ENCODE measurements around the gene SRSF9. TPM values are rescaled to one million over a fixed set of nuclear protein-coding genes. Genes with fewer than 3 reads are reported as not detected.
A peak's percentile ranks its signal among the peaks of the same experiment; 100 is the strongest.

SRSF9 gene
- polyA plus RNA-seq, 2 of the 4 experiments (the other 2 are of a cell fraction): 218 to 306 TPM

DNA sequence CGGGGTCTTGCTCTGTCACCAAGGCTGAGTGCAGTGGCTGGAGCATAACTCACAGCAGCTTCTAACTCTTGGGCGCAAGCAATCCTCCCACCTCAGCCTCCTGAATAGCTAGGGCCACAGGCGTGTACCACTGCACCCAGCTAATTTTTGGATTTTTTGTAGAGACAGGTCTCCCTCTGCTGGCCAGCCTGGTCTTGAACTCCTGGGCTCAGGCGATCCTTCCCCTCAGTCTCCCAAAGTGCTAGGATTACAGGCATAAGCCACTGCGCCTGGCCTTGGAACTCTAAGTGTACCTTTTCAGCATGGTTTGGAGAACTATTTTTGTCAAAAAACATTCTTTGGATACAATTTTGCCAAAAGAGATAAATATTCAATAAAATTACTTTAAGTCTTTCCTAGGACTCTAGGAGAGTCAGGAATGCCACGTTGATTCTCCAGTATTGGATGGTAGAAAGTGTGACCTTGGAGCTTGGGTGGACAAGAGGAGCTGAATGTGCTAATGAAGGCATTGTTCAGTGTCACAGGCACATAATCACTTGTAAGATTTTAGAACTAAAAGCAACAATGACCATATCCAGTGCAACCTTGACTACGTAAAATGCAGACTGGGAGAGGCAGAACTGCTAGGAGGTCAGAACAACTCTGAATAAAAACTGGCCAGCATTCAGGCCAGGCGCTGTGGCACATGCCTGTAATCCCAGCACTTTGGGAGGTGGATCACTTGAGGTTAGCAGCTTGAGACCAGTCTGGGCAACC is 2.8 kb downstream of the SRSF9 start:
- ChIA-PET POLR2A (interaction anchor here (1.7 kb wide), 1 partner anchor 266 kb away, joined by 3 read pairs; the partner anchor contains the start of gene RPLP0), CTCF (interaction anchor here (0.6 to 11.1 kb wide), 31 partner anchors 12 to 505 kb away, joined by 3 to 167 read pairs (median 4); partner anchors contain the start of genes COX6A1, DYNLL1, GATC and PLA2G1B)
- H3K27ac ChIP-seq: no peak overlapping the region
- H3K9me3 ChIP-seq: no peaks in the 10 kb centered on the region
- FAIRE-seq (no peak), ATAC-seq (peak; percentile 36 to 66; a peak in 3 of 6 replicates), DNase-seq (ENCODE audit: low read depth in 1 of 2, low spot score in 1 of 2) (peak in 1 of 2 experiments; percentile 64)
- no peak overlapping the region for H3K4me3 ChIP-seq
- H3K4me1 ChIP-seq: peaks cover 29% of the 10 kb centered on the region; the same call in 2 of the 3 replicates
- no peak overlapping the region for H3K4me2 ChIP-seq
- TF ChIP-seq BHLHE40 (IDR thresholded peaks at IDR 0.05; ENCODE audit: low read depth, low read length): no peak
- peak; percentile 37; the same call in 1 of the 3 replicates for TF ChIP-seq SMC3 (IDR thresholded peaks at IDR 0.05)
- TF ChIP-seq RAD21 (conservative IDR thresholded peaks at IDR 0.05 in 1 of 2, IDR thresholded peaks at IDR 0.05 in 1 of 2): peak; percentile 56 to 57
- TF ChIP-seq, protein P1, sequence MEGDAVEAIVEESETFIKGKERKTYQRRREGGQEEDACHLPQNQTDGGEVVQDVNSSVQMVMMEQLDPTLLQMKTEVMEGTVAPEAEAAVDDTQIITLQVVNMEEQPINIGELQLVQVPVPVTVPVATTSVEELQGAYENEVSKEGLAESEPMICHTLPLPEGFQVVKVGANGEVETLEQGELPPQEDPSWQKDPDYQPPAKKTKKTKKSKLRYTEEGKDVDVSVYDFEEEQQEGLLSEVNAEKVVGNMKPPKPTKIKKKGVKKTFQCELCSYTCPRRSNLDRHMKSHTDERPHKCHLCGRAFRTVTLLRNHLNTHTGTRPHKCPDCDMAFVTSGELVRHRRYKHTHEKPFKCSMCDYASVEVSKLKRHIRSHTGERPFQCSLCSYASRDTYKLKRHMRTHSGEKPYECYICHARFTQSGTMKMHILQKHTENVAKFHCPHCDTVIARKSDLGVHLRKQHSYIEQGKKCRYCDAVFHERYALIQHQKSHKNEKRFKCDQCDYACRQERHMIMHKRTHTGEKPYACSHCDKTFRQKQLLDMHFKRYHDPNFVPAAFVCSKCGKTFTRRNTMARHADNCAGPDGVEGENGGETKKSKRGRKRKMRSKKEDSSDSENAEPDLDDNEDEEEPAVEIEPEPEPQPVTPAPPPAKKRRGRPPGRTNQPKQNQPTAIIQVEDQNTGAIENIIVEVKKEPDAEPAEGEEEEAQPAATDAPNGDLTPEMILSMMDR (IDR thresholded peaks at IDR 0.05): peak; percentile 60
- 62% methylated on average over 8 of the region's 8 CpGs for WGBS (ENCODE audit: missing lambda C conversion rate)

DNA sequence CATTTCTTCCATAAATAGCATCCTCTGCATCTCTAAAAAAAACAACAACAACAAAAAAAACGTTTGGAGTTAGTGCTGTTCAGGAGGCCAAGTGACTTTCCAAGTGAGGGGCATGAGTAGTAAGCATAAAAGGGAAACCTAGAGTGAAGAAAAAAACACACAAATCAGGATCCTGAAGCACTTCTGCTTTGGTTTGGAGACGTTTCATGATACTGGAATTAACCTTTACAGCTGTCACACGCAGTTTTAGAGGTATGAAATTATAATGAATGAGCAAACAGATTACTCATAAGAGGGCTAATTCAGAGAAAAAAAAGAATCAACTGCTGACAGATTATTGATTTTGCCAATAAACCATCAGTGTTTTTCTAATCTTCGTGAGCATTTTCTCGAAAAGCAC is 3.8 kb downstream of the SRSF9 start:
- Histone ChIP-seq H3K4me1 (peaks cover 29% of the 10 kb centered on the region; the same call in 2 of the 3 replicates), H3K4me3 (no peak overlapping the region), H3K4me2 (no peak overlapping the region), H3K27ac (no peak overlapping the region), H3K9me3 (no peaks in the 10 kb centered on the region)
- FAIRE-seq: no peak
- ChIA-PET POLR2A (no interaction called here), CTCF (interaction anchor here (0.6 to 11.1 kb wide), 16 partner anchors 11 to 189 kb away, joined by 3 to 167 read pairs (median 5); partner anchors contain the start of genes COX6A1, DYNLL1, GATC and TRIAP1)
- 43% methylated on average over 5 of the region's 5 CpGs for WGBS (ENCODE audit: missing lambda C conversion rate)
- no peak for ATAC-seq
- DNase-seq (ENCODE audit: low read depth in 1 of 2, low spot score in 1 of 2): no peak
- no peak for TF ChIP-seq JUN (IDR thresholded peaks at IDR 0.05)

DNA sequence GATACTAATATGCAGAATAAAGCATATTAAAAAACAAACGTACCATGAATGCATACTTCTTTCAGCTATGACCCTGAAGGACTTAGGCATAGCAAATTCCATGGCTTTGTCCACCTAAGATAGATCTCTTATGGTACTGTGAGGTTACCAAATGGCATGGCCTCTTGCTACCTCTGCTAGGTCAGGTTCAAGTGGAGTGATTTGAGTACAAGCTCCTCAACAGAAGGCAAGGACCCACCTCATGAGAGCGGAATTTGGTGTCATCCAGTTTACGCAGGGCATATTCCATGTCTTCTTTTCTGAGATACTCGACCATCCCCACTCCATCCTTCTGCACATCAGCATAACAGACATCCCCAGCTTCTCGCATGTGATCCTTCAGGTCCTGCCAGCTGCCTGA is 5.8 kb downstream of the SRSF9 start:
- 87% methylated on average over 5 of the region's 5 CpGs for WGBS (ENCODE audit: missing lambda C conversion rate)
- ATAC-seq: no peak
- no peak for TF ChIP-seq TP53 (CRISPR knock-in tag; IDR thresholded peaks at IDR 0.05)
- H3K4me2 ChIP-seq: no peak overlapping the region
- H3K4me3 ChIP-seq: no peak overlapping the region
- no peak for FAIRE-seq
- no peaks in the 10 kb centered on the region for H3K9me3 ChIP-seq
- ChIA-PET CTCF (interaction anchor here (0.6 to 11.1 kb wide), 12 partner anchors 9 to 254 kb away, joined by 3 to 167 read pairs (median 4); partner anchors contain the start of gene SIRT4), POLR2A (no interaction called here)
- peaks cover 23% of the 10 kb centered on the region; the same call in 2 of the 3 replicates for H3K4me1 ChIP-seq
- DNase-seq (ENCODE audit: low read depth in 1 of 2, low spot score in 1 of 2): no peak
- H3K27ac ChIP-seq: no peak overlapping the region

DNA sequence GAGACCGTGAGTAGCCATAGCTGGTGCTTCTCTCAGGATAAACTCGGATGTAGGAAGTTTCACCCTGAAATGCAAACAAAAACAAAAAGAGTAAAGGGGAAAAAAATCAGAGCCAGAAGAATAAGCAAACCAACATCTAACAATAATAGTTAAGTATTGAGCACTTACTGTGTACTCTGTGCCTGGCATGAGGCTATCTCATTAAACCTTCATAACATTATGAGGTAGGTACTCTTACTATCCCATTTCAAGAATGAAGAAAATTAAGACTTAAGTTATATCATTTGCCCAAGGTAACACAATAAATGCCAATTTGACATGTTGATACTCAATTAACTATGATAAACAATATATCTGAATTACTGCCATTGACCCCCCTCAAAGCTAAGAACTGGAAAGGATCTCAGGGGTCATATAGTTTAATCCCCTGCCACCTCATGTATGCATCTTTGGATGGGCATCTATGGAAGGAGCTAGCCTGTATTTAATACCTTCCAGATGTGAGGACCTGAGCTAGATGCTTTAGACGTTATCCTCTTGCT is 7.4 kb downstream of the SRSF9 start:
- ChIA-PET POLR2A (no interaction called here), CTCF (interaction anchor here (1.0 to 11.1 kb wide), 3 partner anchors 7 to 160 kb away, joined by 4 to 167 read pairs (median 5); partner anchors contain the start of gene SIRT4)
- TF ChIP-seq RNF2 (IDR thresholded peaks at IDR 0.05; ENCODE audit: borderline replicate concordance, low read depth): no peak
- TF ChIP-seq, protein P2, sequence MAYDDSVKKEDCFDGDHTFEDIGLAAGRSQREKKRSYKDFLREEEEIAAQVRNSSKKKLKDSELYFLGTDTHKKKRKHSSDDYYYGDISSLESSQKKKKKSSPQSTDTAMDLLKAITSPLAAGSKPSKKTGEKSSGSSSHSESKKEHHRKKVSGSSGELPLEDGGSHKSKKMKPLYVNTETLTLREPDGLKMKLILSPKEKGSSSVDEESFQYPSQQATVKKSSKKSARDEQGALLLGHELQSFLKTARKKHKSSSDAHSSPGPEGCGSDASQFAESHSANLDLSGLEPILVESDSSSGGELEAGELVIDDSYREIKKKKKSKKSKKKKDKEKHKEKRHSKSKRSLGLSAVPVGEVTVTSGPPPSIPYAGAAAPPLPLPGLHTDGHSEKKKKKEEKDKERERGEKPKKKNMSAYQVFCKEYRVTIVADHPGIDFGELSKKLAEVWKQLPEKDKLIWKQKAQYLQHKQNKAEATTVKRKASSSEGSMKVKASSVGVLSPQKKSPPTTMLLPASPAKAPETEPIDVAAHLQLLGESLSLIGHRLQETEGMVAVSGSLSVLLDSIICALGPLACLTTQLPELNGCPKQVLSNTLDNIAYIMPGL (CRISPR knock-in tag; IDR thresholded peaks at IDR 0.05; ENCODE audit: borderline replicate concordance): no peak
- TF ChIP-seq RFX5 (IDR thresholded peaks at IDR 0.05): no peak
- TF ChIP-seq EHMT2 (IDR thresholded peaks at IDR 0.05; ENCODE audit: low read depth): no peak
- TF ChIP-seq FOXS1 (CRISPR knock-in tag; IDR thresholded peaks at IDR 0.05): no peak
- TF ChIP-seq EP300 (IDR thresholded peaks at IDR 0.05): no peak
- TF ChIP-seq KDM5A (IDR thresholded peaks at IDR 0.05): no peak
- no peak for TF ChIP-seq MYC (IDR thresholded peaks at IDR 0.05; ENCODE audit: borderline replicate concordance, low read length)
- no peak for FAIRE-seq
- Histone ChIP-seq H3K4me1 (peaks cover 13% of the 10 kb centered on the region; the same call in 2 of the 3 replicates), H3K27ac (no peak overlapping the region), H3K9me3 (no peaks in the 10 kb centered on the region), H3K4me3 (no peak overlapping the region), H3K4me2 (no peak overlapping the region)
- ATAC-seq: no peak
- WGBS (ENCODE audit: missing lambda C conversion rate): 87% methylated on average over 3 of the region's 3 CpGs
- DNase-seq (ENCODE audit: low read depth in 1 of 2, low spot score in 1 of 2): no peak
